Measurements from ENCODE around the gene ZBTB4.

- TF ChIP-seq CTCF (IDR thresholded peaks at IDR 0.05; ENCODE audit: low read depth, low read length) (no peak), EZH2phosphoT487 (IDR thresholded peaks at IDR 0.05; ENCODE audit: low read depth) (no peak)
Observed at GRCh38 chr17:7499161-7499560, 19.7 kb upstream of the ZBTB4 start.
